DND-41 (cell line): ENCODE measurements around the gene SIL1.

ENCODE experiments used
- ATAC-seq: fragments of 200-7000 bp; cut with Tn5 transposase; 3 replicates; pipeline ENCODE4 v1.9.1; 2021; ENCODE audit warnings: low read depth; ENCODE audit not compliant: insufficient read depth
- DNase-seq: peaks from one replicate; pipeline ENCODE4 v3.0.0-alpha.2; 2020
- H2AFZ ChIP-seq: 2 replicates; pipeline ENCODE4 v1.6.0; 2012; ENCODE audit warnings: low read depth, low read length
- H3K27ac ChIP-seq: 2 replicates; pipeline ENCODE4 v1.5.1; 2012; ENCODE audit warnings: low read length, inconsistent platforms
- H3K27me3 ChIP-seq: fragments of 200-600 bp; sonication (generic); 2 replicates; pipeline ENCODE4 v1.6.0; 2012; ENCODE audit warnings: low read length, mild to moderate bottlenecking, inconsistent platforms; ENCODE audit not compliant: insufficient read depth, poor library complexity
- H3K36me3 ChIP-seq: 2 replicates; pipeline ENCODE4 v1.5.1; 2012; ENCODE audit warnings: low read length, inconsistent platforms; ENCODE audit not compliant: insufficient read depth
- H3K4me1 ChIP-seq: 2 replicates; pipeline ENCODE4 v1.5.1; 2012; ENCODE audit warnings: mild to moderate bottlenecking, low read length; ENCODE audit not compliant: insufficient read depth
- H3K4me2 ChIP-seq: 2 replicates; pipeline ENCODE4 v1.6.0; 2012; ENCODE audit warnings: mild to moderate bottlenecking, moderate library complexity, low read length, inconsistent platforms; ENCODE audit not compliant: insufficient read depth
- H3K4me3 ChIP-seq, 2 experiments: fragments of 200-600 bp in 1 of 2; shearing (Covaris generic) in 1 of 2; 2 replicates each; pipeline ENCODE4 v1.5.1; 2012 to 2016; ENCODE audit warnings: inconsistent platforms in 2 of 2, low read length in 2 of 2, mild to moderate bottlenecking in 2 of 2, low read depth in 1 of 2, moderate library complexity in 1 of 2
- H3K79me2 ChIP-seq: 2 replicates; pipeline ENCODE4 v1.6.0; 2012; ENCODE audit warnings: low read length, inconsistent platforms; ENCODE audit not compliant: insufficient read depth
- H3K9ac ChIP-seq: 2 replicates; pipeline ENCODE4 v1.6.0; 2012; ENCODE audit warnings: low read depth, mild to moderate bottlenecking, inconsistent platforms, low read length, moderate library complexity
- H3K9me3 ChIP-seq: 2 replicates; pipeline ENCODE4 v1.5.1; 2012; ENCODE audit warnings: low read length, moderate library complexity, mild to moderate bottlenecking, inconsistent platforms; ENCODE audit not compliant: insufficient read depth, severe bottlenecking
- H4K20me1 ChIP-seq: 2 replicates; pipeline ENCODE4 v1.6.0; 2012; ENCODE audit warnings: low read length; ENCODE audit not compliant: insufficient read depth
- EZH2 ChIP-seq: IDR thresholded peaks from 3 replicates; pipeline ENCODE4 v1.6.1; 2012; ENCODE audit warnings: borderline replicate concordance, low read depth, mild to moderate bottlenecking, moderate library complexity, low read length, inconsistent platforms; ENCODE audit not compliant: severe bottlenecking
- TF ChIP-seq, protein P1 (sequence below): IDR thresholded peaks from 2 replicates; pipeline ENCODE4 v1.5.1; 2012; ENCODE audit warnings: borderline replicate concordance, low read length, moderate library complexity, mild to moderate bottlenecking; ENCODE audit not compliant: poor library complexity, severe bottlenecking; ENCODE audit errors: extremely low read depth

Gene SIL1

DNA sequence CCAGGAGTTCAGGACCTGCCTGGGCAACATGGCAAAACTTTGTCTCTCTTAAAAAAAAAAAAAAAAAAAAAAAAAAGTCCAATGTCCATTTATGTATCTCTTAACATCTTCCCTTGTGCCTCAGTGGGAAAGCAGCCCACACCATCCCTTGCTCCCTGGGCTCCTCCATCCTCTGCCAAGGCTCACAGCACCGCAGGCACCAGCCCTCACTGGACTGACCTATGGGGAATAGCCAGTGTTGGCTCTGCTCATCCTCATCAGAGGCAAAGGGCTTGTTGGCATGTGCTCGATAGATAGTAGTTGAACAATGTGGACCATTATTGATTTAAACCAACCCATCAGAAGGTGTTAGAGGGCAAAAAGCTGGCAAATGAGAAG, 261.2 kb downstream of the SIL1 start:
- Histone ChIP-seq H3K27ac (no peak overlapping the region), H3K4me2 (no peak overlapping the region), H4K20me1 (no peaks in the 10 kb centered on the region; the same call in 1 of the 2 replicates), H3K79me2 (no peaks in the 10 kb centered on the region), H2AFZ (no peak overlapping the region), H3K9me3 (no peaks in the 10 kb centered on the region), H3K9ac (no peak overlapping the region), H3K4me3 (no peak overlapping the region), H3K4me1 (no peaks in the 10 kb centered on the region), H3K27me3 (no peaks in the 10 kb centered on the region), H3K36me3 (no peaks in the 10 kb centered on the region)
- ATAC-seq (no peak), DNase-seq (no peak)
- TF ChIP-seq EZH2: no peak
- TF ChIP-seq, protein P1, sequence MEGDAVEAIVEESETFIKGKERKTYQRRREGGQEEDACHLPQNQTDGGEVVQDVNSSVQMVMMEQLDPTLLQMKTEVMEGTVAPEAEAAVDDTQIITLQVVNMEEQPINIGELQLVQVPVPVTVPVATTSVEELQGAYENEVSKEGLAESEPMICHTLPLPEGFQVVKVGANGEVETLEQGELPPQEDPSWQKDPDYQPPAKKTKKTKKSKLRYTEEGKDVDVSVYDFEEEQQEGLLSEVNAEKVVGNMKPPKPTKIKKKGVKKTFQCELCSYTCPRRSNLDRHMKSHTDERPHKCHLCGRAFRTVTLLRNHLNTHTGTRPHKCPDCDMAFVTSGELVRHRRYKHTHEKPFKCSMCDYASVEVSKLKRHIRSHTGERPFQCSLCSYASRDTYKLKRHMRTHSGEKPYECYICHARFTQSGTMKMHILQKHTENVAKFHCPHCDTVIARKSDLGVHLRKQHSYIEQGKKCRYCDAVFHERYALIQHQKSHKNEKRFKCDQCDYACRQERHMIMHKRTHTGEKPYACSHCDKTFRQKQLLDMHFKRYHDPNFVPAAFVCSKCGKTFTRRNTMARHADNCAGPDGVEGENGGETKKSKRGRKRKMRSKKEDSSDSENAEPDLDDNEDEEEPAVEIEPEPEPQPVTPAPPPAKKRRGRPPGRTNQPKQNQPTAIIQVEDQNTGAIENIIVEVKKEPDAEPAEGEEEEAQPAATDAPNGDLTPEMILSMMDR: no peak

DNA sequence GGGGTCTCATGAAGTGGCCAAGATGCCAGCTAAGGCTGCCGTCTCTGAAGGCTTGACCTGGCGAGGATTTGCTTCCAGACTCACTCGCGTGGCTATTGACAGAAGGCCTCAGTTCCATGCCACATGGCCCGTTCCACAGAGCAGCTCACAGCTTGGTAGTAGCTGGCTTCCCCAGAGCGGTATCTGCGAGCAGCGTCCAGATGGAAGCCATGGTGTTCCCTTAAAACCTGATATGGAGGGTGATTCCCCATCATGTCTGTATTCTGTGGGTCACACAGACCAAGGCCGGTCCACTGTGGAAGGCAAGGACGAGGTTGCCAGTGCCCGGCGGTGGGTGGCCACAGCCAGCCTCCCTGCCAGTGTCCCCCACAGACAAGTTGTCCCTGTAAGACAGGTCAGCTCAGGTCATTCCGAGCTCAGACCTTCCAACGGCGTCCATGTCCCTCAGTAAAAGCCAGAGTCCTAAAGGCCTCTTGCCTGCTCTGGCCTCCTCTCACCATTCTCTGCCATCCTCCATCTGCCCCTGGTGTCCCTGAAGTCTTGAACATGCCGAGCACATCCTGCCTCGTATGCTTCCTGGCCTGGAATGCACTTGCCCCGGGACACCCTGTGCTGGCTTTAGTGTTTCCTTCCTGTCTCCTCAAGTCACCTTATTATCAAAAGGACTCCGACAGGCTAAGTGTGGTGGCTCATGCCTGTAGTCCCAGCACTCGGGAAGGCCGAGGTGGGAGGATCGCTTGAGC, 261.8 kb downstream of the SIL1 start:
- Histone ChIP-seq H4K20me1 (no peaks in the 10 kb centered on the region; the same call in 1 of the 2 replicates), H3K4me2 (no peak overlapping the region), H2AFZ (no peak overlapping the region), H3K36me3 (no peaks in the 10 kb centered on the region), H3K4me1 (no peaks in the 10 kb centered on the region), H3K4me3 (no peak overlapping the region), H3K79me2 (no peaks in the 10 kb centered on the region), H3K9me3 (no peaks in the 10 kb centered on the region), H3K9ac (no peak overlapping the region), H3K27me3 (no peaks in the 10 kb centered on the region), H3K27ac (no peak overlapping the region)
- ATAC-seq: no peak
- no peak for DNase-seq
- TF ChIP-seq, protein P1: no peak
- no peak for TF ChIP-seq EZH2

DNA sequence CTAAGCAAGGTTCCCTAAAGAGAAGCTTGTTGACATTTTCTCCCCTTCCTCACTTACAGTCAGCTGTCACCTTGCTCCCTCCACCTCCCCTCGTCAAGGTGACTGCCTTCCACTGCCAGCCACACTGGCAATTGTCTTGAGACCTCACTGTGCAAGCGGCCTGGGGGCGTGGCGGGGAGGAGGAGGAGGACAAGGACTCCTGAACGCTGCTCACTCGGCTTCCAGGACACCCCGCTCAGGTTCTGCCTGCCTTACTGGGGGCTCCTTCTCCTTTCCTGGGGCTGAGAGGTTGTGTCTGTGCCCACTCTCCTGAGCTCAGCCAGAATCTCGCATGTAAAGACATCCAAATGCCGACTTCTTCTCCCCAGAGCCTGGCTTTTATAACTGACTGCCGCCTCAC, 262.7 kb downstream of the SIL1 start:
- Histone ChIP-seq H3K4me2 (no peak overlapping the region), H2AFZ (no peak overlapping the region), H3K4me1 (no peaks in the 10 kb centered on the region), H3K36me3 (no peaks in the 10 kb centered on the region), H3K9me3 (no peaks in the 10 kb centered on the region), H3K27ac (no peak overlapping the region), H4K20me1 (no peaks in the 10 kb centered on the region; the same call in 1 of the 2 replicates), H3K79me2 (no peaks in the 10 kb centered on the region), H3K27me3 (no peaks in the 10 kb centered on the region), H3K4me3 (no peak overlapping the region), H3K9ac (no peak overlapping the region)
- ATAC-seq: no peak
- TF ChIP-seq, protein P1: no peak
- no peak for TF ChIP-seq EZH2
- DNase-seq: no peak
